Psoas muscle (tissue), 8 donors: ENCODE results near the gene TAX1BP3. TPM values are rescaled to one million over a fixed set of nuclear protein-coding genes. Genes with fewer than 3 reads are reported as not detected.

Experiments
- ATAC-seq, 4 donors: fragments of 200-7000 bp; cut with Tn5 transposase; one replicate each; pipeline ENCODE4 v1.9.1; 2020; ENCODE audit warnings: moderate library complexity in 3 of 4, mild to moderate bottlenecking in 2 of 4
- DNase-seq, 2 donors: peaks; one replicate each; pipeline ENCODE4 v3.0.0-alpha.2; 2020
- H3K27ac ChIP-seq: fragments of 200-600 bp; one replicate; pipeline ENCODE4 v1.8.0; 2022
- H3K27me3 ChIP-seq, 3 donors: fragments of 200-600 bp in 1 of 3; one replicate each; pipeline versions ENCODE4 v1.6.1 to v1.8.0; 2013 to 2022; ENCODE audit warnings: low read length in 2 of 3, mild to moderate bottlenecking in 2 of 3, moderate library complexity in 1 of 3; ENCODE audit not compliant: insufficient read depth in 3 of 3
- H3K36me3 ChIP-seq, 2 donors: fragments of 200-600 bp in 1 of 2; one replicate each; pipeline versions ENCODE4 v1.6.1 to v1.8.0; 2013 to 2022; ENCODE audit warnings: low read depth in 1 of 2, mild to moderate bottlenecking in 1 of 2, moderate library complexity in 1 of 2; ENCODE audit not compliant: insufficient read depth in 1 of 2
- H3K4me1 ChIP-seq: fragments of 200-600 bp; one replicate; pipeline ENCODE4 v1.8.0; 2022
- H3K4me3 ChIP-seq: fragments of 200-600 bp; one replicate; pipeline ENCODE4 v1.8.0; 2022; ENCODE audit warnings: mild to moderate bottlenecking
- H3K9me3 ChIP-seq: fragments of 200-600 bp; one replicate; pipeline ENCODE4 v1.8.0; 2022
- CTCF ChIP-seq: fragments of 200-600 bp; IDR thresholded peaks from one replicate; pipeline ENCODE4 v1.8.0; 2022; ENCODE audit warnings: antibody characterized with exemption
- WGBS, 3 donors: extraction: QIAGEN DNeasy Blood & Tissue Kit; methylation state at CpG; one replicate each; pipeline versions ENCODE4 v1.1.6 to v1.1.7; 2013; 5-methylcytosine and 5-hydroxymethylcytosine counted together
- intact Hi-C, 2 donors: fragments of 100-400 bp; cut with DNase I; formaldehyde crosslinking; loops; one replicate each; pipeline versions ENCODE4 v1.11.0 to v1.14.2; 2022
- polyA plus RNA-seq, 3 donors: library from polyadenylated mRNA; stranded (reverse); fragments of 200-250 nt; gene quantifications; one replicate each; pipeline ENCODE4 v1.2.3, GENCODE V29; 2013
- total RNA-seq, 4 donors: library from RNA; stranded (reverse); fragmentation: NEBNext Ultra II Directional in 2 of 4; extraction: Animal tissue kit (Norgen Biotek cat#: 25700) in 2 of 4; gene quantifications; one replicate each; pipeline versions ENCODE4 v1.2.1 to v1.2.4, GENCODE V29; 2021 to 2023
- donor health status: healthy with polysubstance abuse.
- donor health status: DM: no; HTN: no; CAD: no; lungs with moderate emphysema.
- donor health status: Bipolar disorder and iron deficiency.
- donor health status: healthy.
- donor health status: DM: yes; HTN: yes; CAD: no.
- donor health status: DM: no; HTN: no; CAD: no.
- donor health status: DM: no; HTN: no; CAD: no.
- donor health status: DM: yes; HTN: yes; CAD: no.

TAX1BP3 gene
- total and polyA plus RNA-seq, 7 donors: 20.4 to 75.7 (median 23.9) TPM

GRCh38 chr17:3689262-3690093 lies 21.1 kb upstream of the TAX1BP3 start:
- Histone ChIP-seq H3K27me3 (no peaks in the 10 kb centered on the region), H3K27ac (no peak overlapping the region), H3K4me3 (no peak overlapping the region), H3K36me3 (peaks cover 2 to 33% of the 10 kb centered on the region in 2 donors), H3K4me1 (peaks cover 8% of the 10 kb centered on the region), H3K9me3 (no peaks in the 10 kb centered on the region)
- intact Hi-C loops: no loop called here
- ATAC-seq: no peak
- 85 to 91% (median 87%) methylated on average over 41 to 44 of the region's 44 CpGs for WGBS, 3 donors
- no peak for TF ChIP-seq CTCF
- no peak for DNase-seq

DNA sequence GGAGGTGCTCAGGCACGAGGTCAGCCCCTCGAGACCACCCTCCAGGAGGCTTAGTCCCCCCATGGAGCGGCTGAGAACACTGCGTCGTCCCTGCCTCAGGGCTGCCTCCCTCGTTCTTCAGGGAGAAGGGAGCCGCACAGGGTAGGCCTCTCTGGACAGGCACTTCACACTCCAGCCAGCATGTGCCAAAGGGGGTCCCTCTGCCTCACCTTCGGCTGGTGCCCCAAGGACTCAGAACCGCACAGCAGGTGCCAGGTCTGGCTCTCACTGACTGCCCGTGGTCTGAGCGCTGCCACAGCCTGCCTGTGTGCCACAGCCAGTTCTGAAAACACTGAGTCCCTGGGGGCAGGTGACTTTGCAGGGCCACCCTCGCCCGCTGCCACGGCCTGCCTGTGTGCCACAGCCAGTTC lies 20.5 kb upstream of the TAX1BP3 start:
- ATAC-seq: no peak
- no peaks in the 10 kb centered on the region for H3K9me3 ChIP-seq

GRCh38 chr17:3688027-3688553 lies 19.7 kb upstream of the TAX1BP3 start:
- no peak overlapping the region for H3K4me3 ChIP-seq
- TF ChIP-seq CTCF: no peak
- intact Hi-C loops: no loop called here
- H3K27ac ChIP-seq: no peak overlapping the region
- H3K27me3 ChIP-seq: no peaks in the 10 kb centered on the region
- peaks cover 2 to 37% of the 10 kb centered on the region in 2 donors for H3K36me3 ChIP-seq
- H3K4me1 ChIP-seq: no peaks in the 10 kb centered on the region
- DNase-seq (no peak), ATAC-seq (no peak)
- 48 to 58% (median 57%) methylated on average over 19 of the region's 19 CpGs for WGBS, 3 donors
- H3K9me3 ChIP-seq: no peaks in the 10 kb centered on the region

More for the DNA sequence above, 20.5 kb upstream of the TAX1BP3 start:
- 72 to 74% (median 74%) methylated on average over 8 to 14 of the region's 14 CpGs for WGBS, 3 donors
- intact Hi-C loops: no loop called here
- Histone ChIP-seq H3K4me3 (no peak overlapping the region), H3K27me3 (no peaks in the 10 kb centered on the region), H3K36me3 (peaks cover 2 to 37% of the 10 kb centered on the region in 2 donors), H3K4me1 (peaks cover 3% of the 10 kb centered on the region), H3K27ac (no peak overlapping the region)
- no peak for TF ChIP-seq CTCF
- no peak for DNase-seq

GRCh38 chr17:3685174-3685573 lies 16.8 kb upstream of the TAX1BP3 start:
- DNase-seq (no peak), ATAC-seq (no peak)
- H3K36me3 ChIP-seq: peaks cover 0 to 23% of the 10 kb centered on the region in 2 donors
- no peaks in the 10 kb centered on the region for H3K9me3 ChIP-seq
- H3K4me1 ChIP-seq: no peaks in the 10 kb centered on the region
- intact Hi-C loops: no loop called here
- 54 to 61% (median 59%) methylated on average over 10 to 13 of the region's 13 CpGs for WGBS, 3 donors
- no peak overlapping the region for H3K27ac ChIP-seq
- no peak overlapping the region for H3K4me3 ChIP-seq
- TF ChIP-seq CTCF: no peak
- H3K27me3 ChIP-seq: no peaks in the 10 kb centered on the region
